GM21526 (cell line): Measurements from ENCODE around the gene ITCH.
"Not testable (repeated sequence)": the region's sequence is repeated elsewhere in the genome, so short reads cannot be mapped to it uniquely, and the experiment has no call there.

Source experiments
- ATAC-seq: cut with Tn5 transposase; IDR thresholded peaks from one replicate; pipeline ENCODE4 v1.9.1; 2021; ENCODE audit warnings: moderate library complexity; ENCODE audit not compliant: unreplicated experiment, low FRiP score

Gene ITCH

DNA sequence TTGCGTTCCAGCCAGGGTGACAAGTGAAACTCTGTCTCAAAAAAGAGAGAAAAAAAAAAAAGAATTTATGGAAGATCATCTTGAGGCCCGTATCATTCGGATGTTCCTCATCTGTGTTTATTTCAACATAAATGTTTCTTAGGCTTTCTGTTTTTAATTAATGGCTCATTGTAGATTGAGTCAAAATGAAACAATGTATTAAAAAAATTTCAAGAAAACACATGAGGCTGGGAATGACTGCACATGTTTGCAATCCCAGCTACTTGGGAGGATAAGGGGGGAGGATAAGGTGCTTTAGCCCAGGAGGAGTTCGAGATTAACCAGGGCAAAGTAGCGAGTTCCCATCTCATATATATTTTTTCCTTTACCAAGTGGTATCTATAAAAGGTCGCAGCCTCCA lies 47.3 kb downstream of the ITCH start:
- ATAC-seq = no peak

DNA sequence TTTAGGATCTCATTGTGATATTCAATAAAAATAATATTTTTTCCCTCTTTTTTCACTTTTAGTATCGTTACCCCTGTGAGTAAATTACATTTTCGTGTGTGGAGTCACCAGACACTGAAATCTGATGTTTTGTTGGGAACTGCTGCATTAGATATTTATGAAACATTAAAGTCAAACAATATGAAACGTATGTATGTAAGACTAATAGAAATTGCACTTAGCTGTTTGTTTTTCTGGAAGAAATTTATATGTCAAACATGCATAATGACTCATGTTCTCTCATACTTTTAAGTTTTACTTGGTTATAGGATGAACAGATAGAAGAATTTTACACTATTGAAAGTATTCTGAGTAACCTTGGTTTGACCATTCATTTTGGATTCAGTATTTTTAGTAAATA lies 49.4 kb downstream of the ITCH start:
- ATAC-seq = no peak

DNA sequence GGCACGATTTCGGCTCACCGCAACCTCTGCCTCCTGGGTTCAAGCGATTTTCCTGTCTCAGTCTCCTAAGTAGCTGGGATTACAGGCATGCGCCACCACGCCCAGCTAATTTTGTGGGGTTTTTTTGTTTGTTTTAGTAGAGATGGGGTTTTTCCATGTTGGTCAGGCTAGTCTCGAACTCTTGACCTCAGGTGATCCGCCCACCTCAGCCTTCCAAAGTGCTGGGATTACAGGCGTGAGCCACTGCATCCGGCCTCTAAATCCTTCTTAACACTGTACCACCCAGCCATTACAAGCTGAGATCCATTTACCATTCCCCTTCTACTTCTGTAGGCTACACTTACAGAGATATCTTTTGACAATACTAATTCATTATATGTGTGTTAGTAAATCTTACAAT lies 51.5 kb downstream of the ITCH start:
- not testable (repeated sequence) for ATAC-seq

GRCh38 chr20:34415079-34415478 lies 52.0 kb downstream of the ITCH start:
- no peak for ATAC-seq

GRCh38 chr20:34420146-34420545 lies 57.1 kb downstream of the ITCH start:
- ATAC-seq = no peak

DNA sequence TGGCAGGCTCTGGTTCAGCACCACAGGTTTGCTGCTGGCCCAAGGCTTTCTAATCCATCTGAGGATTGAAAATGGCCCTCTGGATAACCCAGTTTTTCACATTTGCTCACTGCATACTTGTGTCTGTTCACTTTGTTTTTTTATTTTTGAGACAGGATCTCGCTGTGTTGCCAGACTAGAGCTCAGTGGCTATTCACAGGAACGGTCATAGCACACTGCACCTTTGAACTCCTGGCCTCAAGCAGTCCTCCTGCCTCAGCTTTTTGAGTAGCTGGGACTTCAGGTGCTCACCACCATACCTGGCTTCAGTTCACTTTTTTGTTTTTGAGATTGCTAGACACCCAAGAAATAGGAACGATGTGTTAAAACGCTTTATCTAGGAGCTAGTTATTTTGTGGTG lies 57.9 kb downstream of the ITCH start:
- ATAC-seq = no peak

GRCh38 chr20:34421766-34422466 lies 58.8 kb downstream of the ITCH start:
- ATAC-seq = no peak

DNA sequence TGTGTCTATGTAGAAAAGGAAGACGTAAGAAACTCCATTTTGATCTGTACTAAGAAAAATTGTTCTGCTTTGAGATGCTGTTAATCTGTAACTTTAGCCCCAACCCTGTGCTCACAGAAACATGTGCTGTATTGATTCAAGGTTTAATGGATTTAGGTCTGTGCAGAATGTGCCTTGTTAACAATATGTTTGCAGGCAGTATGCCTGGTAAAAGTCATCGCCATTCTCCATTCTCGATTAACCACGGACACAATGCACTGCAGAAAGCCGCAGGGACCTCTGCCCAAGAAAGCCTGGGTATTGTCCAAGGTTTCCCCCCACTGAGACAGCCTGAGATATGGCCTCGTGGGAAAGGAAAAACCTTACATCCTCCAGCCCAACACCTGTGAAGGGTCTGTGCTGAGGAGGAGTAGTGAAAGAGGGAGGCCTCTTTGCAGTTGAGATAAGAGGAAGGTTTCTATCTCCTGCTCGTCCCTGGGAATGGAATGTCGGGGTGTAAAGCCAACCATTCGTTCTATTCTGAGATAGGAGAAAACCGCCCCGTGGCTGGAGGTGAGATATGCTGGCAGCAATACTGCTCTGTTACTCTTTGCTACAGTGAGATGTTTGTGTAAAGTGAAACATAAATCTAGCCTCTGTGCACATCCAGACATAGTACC lies 62.1 kb downstream of the ITCH start:
- ATAC-seq = not testable (repeated sequence)

- no peak for ATAC-seq
These were observed 63.0 kb downstream of the ITCH start for GRCh38 chr20:34426026-34426425.

DNA sequence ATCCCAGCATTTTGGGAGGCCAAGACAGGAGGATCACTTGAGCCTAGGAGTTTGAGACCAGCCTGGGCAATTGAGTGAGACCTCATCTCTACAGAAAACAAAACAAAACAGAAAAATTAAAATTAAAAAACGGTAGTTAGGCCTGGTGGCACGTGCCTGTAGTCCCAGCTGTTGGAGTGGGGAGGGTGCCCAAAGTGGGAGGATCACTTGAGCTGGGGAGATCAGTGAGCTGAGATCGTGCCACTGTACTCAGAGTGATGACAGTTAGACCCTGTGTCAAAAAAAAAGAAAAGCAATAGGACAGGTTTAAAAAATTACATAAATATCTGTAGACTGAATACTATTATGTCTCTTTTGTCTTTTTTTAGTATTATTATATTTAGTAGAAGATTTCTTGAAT lies 64.3 kb downstream of the ITCH start:
- no peak for ATAC-seq

GRCh38 chr20:34427784-34428183 lies 64.7 kb downstream of the ITCH start:
- no peak for ATAC-seq

DNA sequence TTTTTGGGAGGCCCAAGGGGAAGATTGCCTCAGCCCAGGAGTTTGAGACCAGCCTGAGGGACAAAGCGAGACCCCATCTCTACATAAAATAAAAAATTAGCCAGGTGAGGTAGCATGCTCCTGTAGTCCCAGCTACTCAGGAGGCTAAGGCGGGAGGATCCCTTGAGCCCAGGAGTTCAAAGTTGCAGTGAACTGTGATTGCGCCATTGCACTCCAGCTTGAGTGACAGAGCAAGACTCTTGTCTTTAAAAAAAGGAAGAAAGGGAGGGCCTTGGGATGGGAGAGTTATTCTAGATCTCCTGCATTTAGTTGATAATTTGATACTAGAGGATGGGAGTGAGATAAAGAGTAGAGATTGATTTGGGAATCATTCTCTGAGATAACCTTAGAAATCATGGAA lies 68.1 kb downstream of the ITCH start:
- no peak for ATAC-seq

DNA sequence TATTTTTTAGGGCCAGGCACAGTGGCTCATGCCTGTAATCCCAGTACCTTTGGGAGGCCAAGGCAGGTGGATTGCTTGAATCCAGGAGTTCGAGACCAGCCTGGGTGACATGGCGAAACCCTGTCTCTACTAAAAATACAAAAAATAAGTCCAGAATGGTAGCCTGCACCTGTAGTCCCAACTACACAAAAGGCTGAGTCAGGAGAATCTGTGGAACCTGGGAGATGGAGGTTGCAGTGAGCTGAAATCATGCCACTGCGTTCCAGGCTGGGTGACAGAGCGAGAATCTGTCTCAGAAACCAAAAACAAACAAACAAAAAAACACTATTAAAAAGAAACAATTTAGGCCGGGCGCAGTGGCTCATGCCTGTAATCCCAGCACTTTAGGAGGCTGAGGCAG lies 69.6 kb downstream of the ITCH start:
- not testable (repeated sequence) for ATAC-seq

GRCh38 chr20:34433391-34433790 lies 70.3 kb downstream of the ITCH start:
- ATAC-seq = no peak

DNA sequence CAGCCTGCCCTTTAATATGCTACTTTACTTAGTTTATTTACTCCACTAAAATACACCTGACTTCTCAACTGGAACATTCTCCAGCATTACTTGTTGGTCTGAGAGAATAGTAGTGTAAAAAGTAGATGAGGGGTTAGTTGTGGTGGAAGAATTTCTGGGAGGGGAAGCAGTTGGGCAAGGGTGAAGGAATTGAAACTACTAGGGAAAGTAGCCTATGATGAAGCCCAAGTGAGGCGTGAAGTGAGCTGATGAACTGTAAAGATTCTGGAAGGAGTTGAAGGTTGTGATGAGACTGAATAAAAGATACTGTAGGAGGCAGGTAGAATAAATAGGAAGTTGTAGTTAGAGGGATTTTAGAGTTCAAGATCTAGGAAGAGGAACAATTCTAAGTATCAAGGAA lies 72.5 kb downstream of the ITCH start:
- no peak for ATAC-seq

GRCh38 chr20:34437330-34437986 lies 74.4 kb downstream of the ITCH start:
- no peak for ATAC-seq

DNA sequence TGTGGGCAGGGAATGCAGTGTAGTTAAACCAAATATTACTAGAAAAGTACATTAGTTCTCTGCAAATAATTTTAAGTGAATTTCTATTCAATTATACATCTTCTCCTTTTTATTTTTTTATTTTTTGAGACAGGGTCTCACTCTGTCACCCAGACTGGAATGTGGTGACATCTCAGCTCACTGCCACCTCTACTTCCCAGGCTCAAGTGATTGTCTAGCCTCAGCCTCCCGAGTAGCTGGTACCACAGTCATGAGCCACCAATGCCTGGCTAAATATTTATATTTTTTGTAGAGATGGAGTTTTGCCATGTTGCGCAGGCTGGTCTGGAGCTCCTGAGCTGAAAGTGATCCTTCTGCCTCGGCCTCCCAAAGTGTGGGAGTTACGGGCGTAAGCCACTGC lies 76.1 kb downstream of the ITCH start:
- no peak for ATAC-seq

GRCh38 chr20:34441423-34441822 lies 78.3 kb downstream of the ITCH start:
- ATAC-seq = not testable (repeated sequence)

DNA sequence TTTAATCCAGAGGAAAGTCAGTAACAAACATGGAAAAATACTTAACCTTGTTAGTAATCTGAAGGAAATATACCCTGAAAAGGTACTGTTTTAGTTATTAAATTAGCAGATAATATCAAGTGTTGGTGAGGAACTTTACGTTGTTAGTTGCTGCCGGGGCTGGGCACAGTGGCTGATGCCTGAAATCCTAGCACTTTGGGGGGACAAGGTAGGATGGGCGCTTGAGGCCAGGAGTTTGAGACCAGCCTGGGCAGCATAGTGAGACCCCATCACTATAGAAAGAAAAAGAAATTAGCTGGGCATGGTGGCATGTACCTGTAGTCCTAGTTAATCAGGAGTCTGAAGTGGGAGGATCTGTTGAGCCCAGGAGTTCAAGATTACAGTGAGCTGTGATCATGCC lies 80.5 kb downstream of the ITCH start:
- ATAC-seq = no peak

DNA sequence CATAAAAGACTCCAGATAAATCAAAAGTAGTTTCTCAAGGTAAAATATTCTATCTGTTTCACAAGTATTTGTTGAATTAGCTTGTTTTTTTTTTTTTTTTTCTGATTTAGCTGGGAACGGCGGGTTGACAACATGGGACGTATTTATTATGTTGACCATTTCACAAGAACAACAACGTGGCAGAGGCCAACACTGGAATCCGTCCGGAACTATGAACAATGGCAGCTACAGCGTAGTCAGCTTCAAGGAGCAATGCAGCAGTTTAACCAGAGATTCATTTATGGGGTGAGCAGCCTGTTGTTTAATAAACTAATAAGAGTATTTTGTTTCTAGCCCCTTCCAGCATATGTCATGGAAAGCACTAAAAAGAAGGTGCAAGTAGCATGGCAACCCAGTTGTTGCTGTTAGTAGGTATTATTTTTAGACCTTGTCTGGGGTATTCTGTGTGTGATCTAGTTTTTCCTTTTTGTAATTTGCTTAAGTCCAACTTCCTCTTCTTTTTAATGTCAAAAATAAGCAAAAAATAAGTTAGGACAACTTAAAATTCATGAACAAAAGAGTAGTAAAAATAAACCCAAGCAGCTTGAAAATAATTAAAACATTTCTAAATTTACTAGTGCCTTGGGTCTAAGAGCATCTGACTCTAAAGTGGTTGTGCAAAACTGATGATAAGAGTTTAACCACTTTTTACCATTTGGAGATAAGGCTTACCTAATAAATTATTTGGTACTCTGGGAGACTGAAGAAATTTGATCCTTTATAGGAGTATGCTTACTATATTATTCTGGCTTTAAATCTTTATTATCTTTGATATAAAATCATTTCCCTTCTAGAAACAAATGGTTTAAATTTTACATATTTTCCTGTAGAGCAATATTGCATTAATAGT lies 82.3 kb downstream of the ITCH start:
- ATAC-seq = no peak

- no peak for ATAC-seq
These were observed 85.4 kb downstream of the ITCH start for GRCh38 chr20:34448517-34448916.
